ENCODE data around the gene GAK. TPM values are rescaled to one million over a fixed set of nuclear protein-coding genes. Genes with fewer than 3 reads are reported as not detected.

GAK gene
- total RNA-seq, 1 donor: 44.0 TPM

DNA sequence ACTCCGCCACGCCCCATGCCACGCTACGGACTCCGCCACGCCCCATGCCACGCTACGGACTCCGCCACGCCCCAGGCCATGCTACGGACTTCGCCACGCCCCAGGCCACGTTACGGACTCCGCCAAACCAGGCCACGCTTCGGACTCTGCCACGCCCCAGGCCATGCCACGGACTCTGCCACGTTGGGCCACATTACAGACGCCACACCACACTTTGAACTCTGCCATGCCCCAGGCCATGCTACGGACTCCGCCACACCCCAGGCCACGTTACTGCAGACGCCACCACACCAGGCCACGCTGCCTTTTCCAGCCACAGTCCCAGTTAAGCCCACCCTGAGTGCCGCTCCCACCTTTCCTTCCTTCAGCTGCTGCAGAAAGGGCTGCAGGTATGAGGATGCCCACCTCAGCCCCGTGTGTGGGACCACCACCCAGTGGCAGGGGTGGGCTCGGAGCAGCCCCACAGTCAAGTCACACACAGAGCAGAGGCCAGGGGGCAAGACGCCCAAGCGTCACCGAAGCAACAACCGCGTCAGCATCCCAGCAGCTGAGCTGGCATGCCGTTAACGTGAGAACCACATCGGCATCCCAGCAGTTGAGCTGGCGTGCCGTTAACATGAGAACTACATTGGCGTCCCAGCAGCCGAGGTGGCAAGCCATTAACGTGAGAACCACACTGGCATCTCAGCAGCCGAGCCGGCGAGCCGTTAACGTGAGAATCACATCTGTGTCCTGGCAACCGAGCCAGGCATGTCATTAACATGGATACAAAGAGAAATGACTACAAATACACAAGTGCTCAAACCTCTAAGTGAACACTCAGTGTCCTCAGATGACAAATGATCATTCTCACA, 26.4 kb downstream of the GAK start:
- TF ChIP-seq, protein P1, sequence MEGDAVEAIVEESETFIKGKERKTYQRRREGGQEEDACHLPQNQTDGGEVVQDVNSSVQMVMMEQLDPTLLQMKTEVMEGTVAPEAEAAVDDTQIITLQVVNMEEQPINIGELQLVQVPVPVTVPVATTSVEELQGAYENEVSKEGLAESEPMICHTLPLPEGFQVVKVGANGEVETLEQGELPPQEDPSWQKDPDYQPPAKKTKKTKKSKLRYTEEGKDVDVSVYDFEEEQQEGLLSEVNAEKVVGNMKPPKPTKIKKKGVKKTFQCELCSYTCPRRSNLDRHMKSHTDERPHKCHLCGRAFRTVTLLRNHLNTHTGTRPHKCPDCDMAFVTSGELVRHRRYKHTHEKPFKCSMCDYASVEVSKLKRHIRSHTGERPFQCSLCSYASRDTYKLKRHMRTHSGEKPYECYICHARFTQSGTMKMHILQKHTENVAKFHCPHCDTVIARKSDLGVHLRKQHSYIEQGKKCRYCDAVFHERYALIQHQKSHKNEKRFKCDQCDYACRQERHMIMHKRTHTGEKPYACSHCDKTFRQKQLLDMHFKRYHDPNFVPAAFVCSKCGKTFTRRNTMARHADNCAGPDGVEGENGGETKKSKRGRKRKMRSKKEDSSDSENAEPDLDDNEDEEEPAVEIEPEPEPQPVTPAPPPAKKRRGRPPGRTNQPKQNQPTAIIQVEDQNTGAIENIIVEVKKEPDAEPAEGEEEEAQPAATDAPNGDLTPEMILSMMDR (IDR thresholded peaks at IDR 0.05; ENCODE audit: insufficient read depth, low read depth, low read length): no peak
- no peak for DNase-seq (ENCODE audit: low read depth)
- H3K4me3 ChIP-seq (ENCODE audit: low read depth, low read length): no peak overlapping the region

DNA sequence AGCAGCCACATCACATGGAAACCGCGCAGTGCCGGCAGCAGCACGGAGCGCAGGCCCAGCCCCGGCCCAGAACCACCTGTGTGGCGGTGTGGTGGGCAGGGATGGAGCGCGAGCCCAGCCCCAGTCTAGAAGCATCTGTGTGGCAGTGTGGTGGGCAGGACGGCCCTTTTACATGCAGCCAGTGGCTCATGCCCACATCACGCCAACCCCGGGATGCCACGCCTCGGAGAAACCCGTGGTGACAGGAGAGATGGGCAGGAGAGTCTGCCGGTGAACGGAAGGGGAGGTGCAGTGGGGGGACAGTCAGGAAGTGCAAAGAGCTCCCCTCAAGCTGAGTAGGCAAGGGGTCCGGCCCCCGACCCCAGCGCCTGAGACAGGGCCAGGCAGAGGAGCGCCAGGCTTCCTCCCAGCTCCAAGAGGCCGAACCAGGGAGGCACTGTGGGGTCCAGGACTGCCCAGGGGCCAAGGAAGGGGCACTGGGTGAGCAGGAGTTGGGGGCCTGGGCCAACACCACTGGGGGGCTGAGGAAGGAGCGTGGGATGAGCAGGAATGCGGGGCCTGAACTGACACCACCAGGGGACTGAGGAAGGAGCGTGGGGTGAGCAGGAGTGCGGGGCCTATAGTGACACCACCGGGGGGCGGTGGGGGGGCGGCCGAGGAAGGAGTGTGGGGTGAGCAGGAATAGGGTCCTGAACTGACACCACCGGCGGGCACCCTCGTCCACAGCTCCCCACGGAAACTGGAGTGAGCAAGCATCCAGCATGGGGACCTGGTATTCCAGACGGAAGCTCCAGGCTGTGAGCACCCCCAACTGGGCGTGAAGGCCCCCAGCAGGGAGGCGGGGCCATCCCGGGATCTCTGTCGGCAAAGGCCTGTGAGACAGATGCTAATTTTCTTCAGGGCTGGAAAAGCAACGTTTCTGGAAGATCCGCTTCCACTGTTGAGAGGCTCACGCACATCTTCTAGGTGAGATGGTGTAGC, 28.8 kb downstream of the GAK start:
- TF ChIP-seq, protein P1 (IDR thresholded peaks at IDR 0.05; ENCODE audit: insufficient read depth, low read depth, low read length): no peak
- no peak for DNase-seq (ENCODE audit: low read depth)
- no peak overlapping the region for H3K4me3 ChIP-seq (ENCODE audit: low read depth, low read length)

DNA sequence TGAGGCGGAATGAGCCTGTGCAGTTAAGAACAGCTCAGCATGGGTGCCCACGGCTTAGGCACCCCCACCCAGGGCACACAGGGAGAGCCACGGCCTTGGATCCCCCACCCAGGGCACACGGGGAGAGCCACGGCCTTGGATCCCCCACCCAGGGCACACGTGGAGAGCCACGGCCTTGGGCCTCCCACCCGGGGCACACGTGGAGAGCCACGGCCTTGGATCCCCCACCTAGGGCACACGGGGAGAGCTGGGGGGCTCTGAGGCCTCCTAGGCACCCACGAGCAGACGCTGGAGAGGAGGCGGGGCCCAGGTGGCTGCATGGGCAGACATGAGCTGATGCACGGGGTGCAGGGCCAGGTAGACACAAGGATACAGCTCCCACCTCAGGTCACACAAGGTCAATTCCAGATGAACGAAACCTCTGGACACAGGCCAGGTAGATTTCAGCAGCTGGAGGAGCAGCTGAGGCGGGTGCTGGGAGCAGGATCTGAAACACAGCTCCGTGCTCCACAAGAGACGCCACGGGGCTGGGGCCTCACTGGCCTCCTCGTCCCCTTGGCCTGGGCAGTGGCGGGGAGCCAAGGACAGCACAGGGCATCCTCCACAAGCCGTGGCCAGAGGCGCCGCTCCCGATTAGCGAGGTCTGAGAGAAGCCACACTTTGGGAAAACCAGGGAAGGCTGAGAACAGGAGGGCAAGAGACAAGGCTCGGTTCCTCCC, 30.8 kb downstream of the GAK start:
- TF ChIP-seq, protein P1 (IDR thresholded peaks at IDR 0.05; ENCODE audit: insufficient read depth, low read depth, low read length): no peak
- DNase-seq (ENCODE audit: low read depth): no peak
- no peak overlapping the region for H3K4me3 ChIP-seq (ENCODE audit: low read depth, low read length)

DNA sequence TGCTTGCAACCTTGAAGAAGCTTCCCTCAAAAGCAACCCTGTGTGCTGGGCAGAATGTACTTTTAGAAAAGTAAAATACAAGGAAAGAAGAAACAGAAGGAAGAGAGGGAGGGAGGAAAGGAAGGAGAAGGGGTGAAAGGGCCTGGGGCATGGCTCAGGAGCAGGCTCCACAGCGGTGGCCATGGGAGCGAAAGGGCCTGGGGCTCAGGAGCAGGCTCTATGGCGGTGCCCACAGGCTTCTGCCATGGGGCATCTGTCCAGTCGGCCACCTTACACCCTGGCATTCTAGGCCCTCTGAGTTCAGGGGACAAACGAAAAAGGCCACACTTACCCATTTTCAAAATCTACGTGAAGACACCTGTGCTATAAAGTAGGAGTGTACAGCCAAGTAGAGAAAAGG, 31.4 kb downstream of the GAK start:
- no peak for DNase-seq (ENCODE audit: low read depth)
- H3K4me3 ChIP-seq (ENCODE audit: low read depth, low read length): no peak overlapping the region
- TF ChIP-seq, protein P1 (IDR thresholded peaks at IDR 0.05; ENCODE audit: insufficient read depth, low read depth, low read length): no peak

DNA sequence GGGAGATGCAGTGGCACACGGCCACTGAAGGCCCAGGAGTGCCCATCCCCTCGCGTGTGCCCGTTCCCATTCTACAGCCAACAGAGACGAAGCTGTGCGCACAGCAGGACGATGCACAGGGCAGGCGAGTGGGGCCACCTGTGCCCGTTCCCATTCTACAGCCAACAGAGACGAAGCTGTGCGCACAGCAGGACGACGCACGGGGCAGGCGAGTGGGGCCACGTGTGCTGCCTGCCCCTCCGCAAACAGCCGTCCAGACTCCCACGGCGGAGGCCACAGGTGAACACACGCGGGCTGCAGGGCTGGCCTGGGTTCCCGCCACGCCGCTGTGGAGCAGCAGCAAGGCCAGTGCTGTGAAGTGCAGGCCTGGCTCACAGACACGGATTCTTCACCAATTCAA, 32.0 kb downstream of the GAK start:
- TF ChIP-seq, protein P1 (IDR thresholded peaks at IDR 0.05; ENCODE audit: insufficient read depth, low read depth, low read length): no peak
- no peak overlapping the region for H3K4me3 ChIP-seq (ENCODE audit: low read depth, low read length)
- DNase-seq (ENCODE audit: low read depth): no peak

DNA sequence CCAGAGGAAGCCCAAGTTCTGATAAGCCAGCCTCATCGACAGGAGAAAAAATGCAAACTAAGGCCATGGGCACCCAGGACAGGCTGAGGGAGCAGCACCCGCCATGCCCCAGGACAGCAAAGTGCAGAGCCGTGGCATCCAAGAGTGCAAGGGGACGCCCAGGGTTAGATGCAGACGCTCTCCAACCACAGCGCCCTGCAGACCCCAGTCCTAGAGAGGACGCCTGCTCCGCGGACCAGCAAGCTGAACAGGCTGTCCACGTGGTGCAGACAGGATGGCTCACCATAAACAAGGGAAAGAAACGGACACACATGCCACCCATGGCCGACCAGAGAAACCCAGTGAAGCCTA, 32.6 kb downstream of the GAK start:
- TF ChIP-seq, protein P1 (IDR thresholded peaks at IDR 0.05; ENCODE audit: insufficient read depth, low read depth, low read length): no peak
- H3K4me3 ChIP-seq (ENCODE audit: low read depth, low read length): no peak overlapping the region
- no peak for DNase-seq (ENCODE audit: low read depth)

All from fibroblast of villous mesenchyme (primary cell).